ENCODE data around the gene PLA1A.

The PLA1A gene

GRCh38 chr3:119647171-119647570 is 49.5 kb downstream of the PLA1A start:
- TF ChIP-seq CTCF (conservative IDR thresholded peaks at IDR 0.05; ENCODE audit: control insufficient read depth, insufficient read depth, low read depth, low read length), result no peak
- DNase-seq (ENCODE audit: low read depth), result no peak
- no peak overlapping the region for H3K4me3 ChIP-seq (ENCODE audit: control insufficient read depth, low read depth, low read length)

GRCh38 chr3:119647843-119648575 is 50.3 kb downstream of the PLA1A start:
- no peak for DNase-seq (ENCODE audit: low read depth)
- TF ChIP-seq CTCF (conservative IDR thresholded peaks at IDR 0.05; ENCODE audit: control insufficient read depth, insufficient read depth, low read depth, low read length), result no peak
- H3K4me3 ChIP-seq (ENCODE audit: control insufficient read depth, low read depth, low read length), result no peak overlapping the region

GRCh38 chr3:119649761-119650160 is 52.1 kb downstream of the PLA1A start:
- no peak for TF ChIP-seq CTCF (conservative IDR thresholded peaks at IDR 0.05; ENCODE audit: control insufficient read depth, insufficient read depth, low read depth, low read length)
- H3K4me3 ChIP-seq (ENCODE audit: control insufficient read depth, low read depth, low read length), result no peak overlapping the region
- no peak for DNase-seq (ENCODE audit: low read depth)

GRCh38 chr3:119652306-119653033 is 54.8 kb downstream of the PLA1A start:
- H3K4me3 ChIP-seq (ENCODE audit: control insufficient read depth, low read depth, low read length), result no peak overlapping the region
- no peak for TF ChIP-seq CTCF (conservative IDR thresholded peaks at IDR 0.05; ENCODE audit: control insufficient read depth, insufficient read depth, low read depth, low read length)
- no peak for DNase-seq (ENCODE audit: low read depth)

GRCh38 chr3:119653876-119654275 is 56.2 kb downstream of the PLA1A start:
- DNase-seq (ENCODE audit: low read depth), result no peak
- no peak for TF ChIP-seq CTCF (conservative IDR thresholded peaks at IDR 0.05; ENCODE audit: control insufficient read depth, insufficient read depth, low read depth, low read length)
- no peak overlapping the region for H3K4me3 ChIP-seq (ENCODE audit: control insufficient read depth, low read depth, low read length)

GRCh38 chr3:119657887-119658702 is 60.4 kb downstream of the PLA1A start:
- no peak for DNase-seq (ENCODE audit: low read depth)
- H3K4me3 ChIP-seq (ENCODE audit: control insufficient read depth, low read depth, low read length), result no peak overlapping the region
- TF ChIP-seq CTCF (conservative IDR thresholded peaks at IDR 0.05; ENCODE audit: control insufficient read depth, insufficient read depth, low read depth, low read length), result no peak
